T-helper 2 cell (primary cell): ENCODE results near the gene OPA3.
A peak's percentile ranks its signal among the peaks of the same experiment; 100 is the strongest.
"Not testable (repeated sequence)": the region's sequence is repeated elsewhere in the genome, so short reads cannot be mapped to it uniquely, and the experiment has no call there.

Source experiments
- DNase-seq, 5 experiments: peaks; one replicate each; pipeline versions ENCODE4 v3.0.0 to v3.0.0-alpha.2; 2012 to 2022

The OPA3 gene

GRCh38 chr19:45518469-45518826 is 66.2 kb downstream of the OPA3 start:
- no peak for DNase-seq

- DNase-seq: no peak
Measured at GRCh38 chr19:45517641-45518468, 66.7 kb downstream of the OPA3 start.

- no peak for DNase-seq
Measured at GRCh38 chr19:45517238-45517637, 67.4 kb downstream of the OPA3 start.

DNA sequence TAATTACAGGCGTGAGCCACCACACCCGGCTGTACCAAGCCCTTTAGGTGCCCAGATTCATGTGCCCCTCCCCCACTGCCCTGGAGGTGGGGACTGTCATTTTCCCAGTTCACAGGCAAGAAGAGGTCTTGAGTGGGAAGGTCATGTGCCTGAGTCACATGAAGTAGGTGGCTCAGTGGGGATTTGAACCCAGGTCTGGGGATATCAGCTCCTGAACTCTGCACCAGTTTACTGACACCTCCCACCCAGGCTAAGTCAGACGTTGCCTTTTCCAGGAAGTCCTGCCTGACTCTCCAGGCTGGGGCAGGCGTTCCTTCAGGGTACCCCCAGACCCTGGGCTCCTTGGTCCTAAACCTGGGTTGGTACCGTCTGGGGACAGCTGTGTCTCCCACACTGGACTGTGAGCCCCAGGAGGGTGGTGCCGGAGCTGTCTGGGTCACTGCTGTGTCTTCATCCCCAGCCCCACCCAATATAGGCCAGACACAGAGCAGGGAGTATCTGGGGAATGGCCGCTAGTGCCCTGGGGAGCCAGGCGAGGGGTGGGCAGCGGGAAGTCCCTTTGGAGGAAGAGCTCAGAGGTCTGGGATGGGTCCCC is 68.7 kb downstream of the OPA3 start:
- DNase-seq: no peak

DNA sequence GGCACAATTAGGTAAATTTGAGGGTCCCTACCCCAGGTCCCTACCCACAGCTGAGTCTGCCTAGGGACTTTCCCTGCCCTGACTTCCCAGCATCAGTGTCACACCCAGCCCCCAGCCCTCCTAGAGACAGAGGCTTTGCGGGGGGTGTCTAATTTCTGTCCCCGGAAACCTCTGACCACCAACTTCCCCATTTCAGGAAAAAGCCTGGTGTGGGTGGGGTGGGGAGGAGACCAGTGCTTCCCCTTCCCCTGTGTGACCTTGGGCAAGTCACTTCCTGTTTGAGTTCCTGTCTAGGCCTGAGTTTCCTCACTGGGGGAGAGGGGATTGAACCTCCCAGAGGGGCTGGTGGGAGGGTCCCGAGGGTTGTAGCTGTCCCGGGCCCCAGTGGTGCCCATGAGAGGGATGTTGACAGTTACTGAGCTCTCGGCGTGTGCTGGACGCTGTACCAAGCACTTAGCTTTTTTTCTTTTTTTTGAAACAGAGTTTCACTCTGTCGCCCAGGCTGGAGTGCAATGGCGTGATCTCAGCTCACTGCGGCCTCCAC is 69.4 kb downstream of the OPA3 start:
- peak in 1 of 5 experiments; percentile 49 for DNase-seq

DNA sequence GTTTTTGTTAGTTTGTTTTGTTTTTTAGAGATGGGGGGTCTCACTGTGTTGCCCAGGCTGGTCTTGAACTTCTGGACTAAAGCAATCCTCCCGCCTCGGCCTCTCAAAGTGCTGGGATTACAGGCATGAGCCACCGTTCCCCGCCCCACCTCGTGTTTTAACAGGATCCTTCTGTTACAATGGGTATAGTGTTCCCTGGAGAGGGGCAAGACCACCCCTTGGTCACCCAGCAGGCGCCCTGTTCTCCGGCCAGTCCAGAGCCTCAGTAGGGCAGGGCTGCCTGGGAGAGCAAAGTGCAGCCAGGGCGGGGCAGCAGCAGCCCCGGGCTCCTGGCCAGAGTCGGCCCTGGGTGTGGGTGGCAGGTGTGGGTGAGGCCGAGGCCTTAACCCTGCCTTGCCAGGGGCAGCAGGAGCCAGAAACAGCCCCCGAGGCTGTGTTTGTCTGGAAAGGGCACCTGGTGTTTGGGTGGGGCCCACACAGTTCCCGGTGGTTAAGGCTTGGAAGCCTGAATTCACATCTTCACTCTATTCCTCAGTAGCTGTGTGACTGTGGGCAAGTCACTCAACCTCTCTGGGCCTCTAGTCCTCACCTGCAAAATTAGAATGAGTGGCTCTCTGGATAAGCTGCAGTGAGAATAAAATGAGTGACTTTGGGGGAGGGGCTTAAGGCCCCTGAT is 70.1 kb downstream of the OPA3 start:
- no peak for DNase-seq

GRCh38 chr19:45512881-45513483 is 71.6 kb downstream of the OPA3 start:
- DNase-seq: no peak

DNA sequence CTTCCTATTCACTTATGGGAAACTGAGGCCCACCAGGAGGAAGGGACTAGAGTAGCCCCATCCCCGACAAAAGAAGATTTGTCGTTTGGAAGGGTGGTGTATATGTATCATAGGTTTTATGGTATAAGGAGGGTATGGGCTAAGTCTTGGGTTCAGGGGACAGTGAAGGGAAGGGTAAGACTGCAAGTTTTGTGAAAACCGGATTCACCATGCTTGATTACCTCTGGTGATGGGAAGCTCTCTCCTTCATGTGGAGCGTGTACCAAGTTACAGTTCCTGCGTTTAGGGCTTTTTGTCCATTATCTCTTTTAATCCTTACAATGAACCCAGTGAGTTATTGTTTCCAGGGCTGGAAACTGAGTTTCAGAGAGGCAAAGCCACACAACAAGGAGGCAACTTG is 73.5 kb downstream of the OPA3 start:
- no peak for DNase-seq

GRCh38 chr19:45510352-45510751 is 74.2 kb downstream of the OPA3 start:
- DNase-seq: not testable (repeated sequence)

DNA sequence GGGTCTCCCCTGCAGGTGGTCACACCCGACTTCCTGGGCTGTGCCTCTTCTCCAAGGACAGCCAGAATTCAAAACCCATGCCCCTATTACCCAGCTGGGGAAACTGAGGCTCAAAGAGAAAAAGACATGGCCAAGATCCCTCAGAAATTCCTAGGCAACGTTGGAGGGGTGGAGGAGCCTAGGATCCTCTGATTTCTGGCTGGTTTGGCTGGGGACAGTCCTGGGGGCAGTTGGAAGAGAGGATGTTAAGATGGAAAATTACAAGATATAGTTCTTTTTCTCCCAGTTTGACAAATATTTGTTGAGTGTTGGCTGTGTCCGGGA is 74.9 kb downstream of the OPA3 start:
- DNase-seq: no peak

GRCh38 chr19:45508861-45509691 is 75.5 kb downstream of the OPA3 start:
- DNase-seq: peak in 1 of 5 experiments; percentile 55

- DNase-seq: peak in 2 of 5 experiments; percentile 36 to 50
Measured at GRCh38 chr19:45508417-45508860, 76.2 kb downstream of the OPA3 start.

- DNase-seq: no peak
Measured at GRCh38 chr19:45507872-45508416, 76.7 kb downstream of the OPA3 start.

GRCh38 chr19:45506989-45507871 is 77.4 kb downstream of the OPA3 start, which contains the start of gene VASP:
Gene VASP (plus strand): TSS chr19:45507479. CDS start chr19:45507772, 293 bp downstream.
- peak; percentile 81 to 96 (median 88) for DNase-seq

DNA sequence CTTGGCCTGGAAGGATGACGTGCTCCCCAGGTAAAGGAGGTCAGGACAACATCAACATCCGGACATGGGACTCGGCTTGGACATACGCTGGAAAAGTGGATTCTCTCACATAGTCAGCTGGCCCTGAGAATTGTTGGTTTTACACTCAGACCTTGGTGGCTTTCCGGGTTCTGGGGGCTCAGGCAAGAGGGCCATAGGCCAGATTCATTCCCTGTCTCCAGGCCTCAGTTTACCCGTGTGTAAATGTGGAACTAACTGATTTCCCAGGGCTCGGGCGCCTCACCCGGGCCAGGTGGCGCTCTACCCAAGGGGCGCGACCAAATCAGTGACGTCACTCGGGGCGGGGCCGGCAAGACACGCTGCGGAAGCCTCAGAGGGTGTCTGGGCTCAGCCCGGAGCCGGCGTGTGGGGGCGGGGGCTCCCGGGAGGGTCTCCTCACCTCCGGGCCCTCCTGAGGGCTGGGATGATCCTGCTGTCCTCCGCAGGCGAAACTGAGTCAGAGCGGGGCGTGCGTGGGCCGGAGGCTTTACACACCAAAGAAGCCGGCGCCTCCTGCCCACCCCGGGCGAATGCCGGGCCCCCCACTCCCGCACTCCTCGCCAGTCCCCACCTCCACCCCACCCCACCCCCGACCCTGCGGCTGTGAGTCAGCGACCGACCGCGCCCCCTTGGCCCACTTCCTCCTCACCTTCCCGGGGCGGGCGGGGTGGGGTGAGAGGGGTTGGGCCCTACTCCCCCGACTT is 78.2 kb downstream of the OPA3 start:
- DNase-seq: peak; percentile 95 to 98 (median 96)

DNA sequence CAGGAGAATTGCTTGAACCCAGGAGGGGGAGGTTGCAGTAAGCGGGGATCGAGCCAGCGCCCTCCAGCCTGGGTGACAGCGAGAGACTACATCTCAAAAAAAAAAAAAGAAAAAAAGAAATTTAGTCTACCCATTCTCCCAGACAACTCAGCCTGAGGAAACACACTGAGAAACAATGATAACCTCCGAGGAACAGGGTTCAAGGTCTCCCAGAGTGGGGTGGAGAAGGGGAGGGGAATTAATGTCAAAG is 78.7 kb downstream of the OPA3 start:
- no peak for DNase-seq

GRCh38 chr19:45505151-45505995 is 79.2 kb downstream of the OPA3 start:
- DNase-seq: no peak

GRCh38 chr19:45503909-45504308 is 80.7 kb downstream of the OPA3 start:
- DNase-seq: no peak

GRCh38 chr19:45502111-45502510 is 82.5 kb downstream of the OPA3 start:
- no peak for DNase-seq

- no peak for DNase-seq
Measured at GRCh38 chr19:45501730-45502014, 82.9 kb downstream of the OPA3 start.
